Activated naive CD8-positive, alpha-beta T cell treated with anti-CD3 and anti-CD28 coated beads, Interleukin-2, amount 10 ng/mL, durations not matched to agents 7 days and 5 days (primary cell): ENCODE data around the gene DBI. TPM values are rescaled to one million over a fixed set of nuclear protein-coding genes. Genes with fewer than 3 reads are reported as not detected.
"Not testable (repeated sequence)": the region's sequence is repeated elsewhere in the genome, so short reads cannot be mapped to it uniquely, and the experiment has no call there.

ENCODE experiments used
- ATAC-seq: fragments of 150-1000 bp; cut with Tn5 transposase; one replicate; pipeline ENCODE4 v1.10.0; 2021; ENCODE audit warnings: low read depth, moderate library complexity
- POLR2A ChIA-PET: fragments of 350-600 bp; sonication (Branson Sonifier 250); formaldehyde crosslinking; loops from one replicate; lab custom pipeline; 2021; ENCODE audit warnings: antibody characterized with exemption; lab: Charles Lee
- DNase-seq: peaks from one replicate; pipeline ENCODE4 v3.0.0; 2021
- H3K27ac Mint-ChIP-seq: one replicate; pipeline ENCODE4 v1.8.0; 2022; ENCODE audit warnings: mild to moderate bottlenecking, mixed read lengths
- H3K27me3 Mint-ChIP-seq: one replicate; pipeline ENCODE4 v1.8.0; 2022; ENCODE audit warnings: mild to moderate bottlenecking, moderate library complexity, mixed read lengths
- H3K36me3 Mint-ChIP-seq: one replicate; pipeline ENCODE4 v1.8.0; 2021; ENCODE audit warnings: mild to moderate bottlenecking, mixed read lengths
- H3K4me1 Mint-ChIP-seq: one replicate; pipeline ENCODE4 v1.8.0; 2021; ENCODE audit warnings: mixed read lengths
- H3K4me3 Mint-ChIP-seq: one replicate; pipeline ENCODE4 v1.8.0; 2022; ENCODE audit warnings: mild to moderate bottlenecking, moderate library complexity, mixed read lengths
- H3K9me3 Mint-ChIP-seq: one replicate; pipeline ENCODE4 v1.8.0; 2021; ENCODE audit warnings: mixed read lengths
- total RNA-seq, 2 experiments: library from RNA; stranded (reverse); gene quantifications; one replicate each; pipeline ENCODE4 v1.2.3, GENCODE V29; 2021

The DBI gene
- total RNA-seq, 2 experiments from 2014 or later = 141 to 147 TPM

DNA sequence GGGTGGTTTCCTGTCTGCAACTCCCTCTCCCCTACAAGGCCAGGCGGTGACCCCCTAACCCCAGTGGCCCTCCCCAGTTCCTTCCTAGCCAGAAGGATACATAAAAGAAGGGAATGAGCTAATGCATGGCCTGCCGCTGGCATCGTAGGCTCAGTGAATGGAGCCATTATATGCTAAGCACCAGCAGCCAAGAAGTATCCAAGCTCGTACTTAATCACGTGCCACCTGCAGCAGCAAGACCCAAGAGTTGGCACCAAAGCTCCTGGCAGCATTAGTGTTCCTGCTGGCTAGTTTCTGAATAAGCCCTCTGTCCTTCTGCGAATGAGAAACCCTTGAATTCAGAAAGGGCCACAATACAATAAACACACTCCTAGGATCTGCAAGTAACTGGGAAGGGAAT lies 4.3 kb downstream of the DBI start:
- peaks cover 51% of the 10 kb centered on the region for H3K36me3 Mint-ChIP-seq
- peaks cover 15% of the 10 kb centered on the region for H3K4me1 Mint-ChIP-seq
- no peak for ATAC-seq
- H3K4me3 Mint-ChIP-seq = no peak overlapping the region
- no peak for DNase-seq
- H3K27me3 Mint-ChIP-seq = no peaks in the 10 kb centered on the region
- POLR2A ChIA-PET = no interaction called here
- H3K27ac Mint-ChIP-seq = no peak overlapping the region
- H3K9me3 Mint-ChIP-seq = no peaks in the 10 kb centered on the region

DNA sequence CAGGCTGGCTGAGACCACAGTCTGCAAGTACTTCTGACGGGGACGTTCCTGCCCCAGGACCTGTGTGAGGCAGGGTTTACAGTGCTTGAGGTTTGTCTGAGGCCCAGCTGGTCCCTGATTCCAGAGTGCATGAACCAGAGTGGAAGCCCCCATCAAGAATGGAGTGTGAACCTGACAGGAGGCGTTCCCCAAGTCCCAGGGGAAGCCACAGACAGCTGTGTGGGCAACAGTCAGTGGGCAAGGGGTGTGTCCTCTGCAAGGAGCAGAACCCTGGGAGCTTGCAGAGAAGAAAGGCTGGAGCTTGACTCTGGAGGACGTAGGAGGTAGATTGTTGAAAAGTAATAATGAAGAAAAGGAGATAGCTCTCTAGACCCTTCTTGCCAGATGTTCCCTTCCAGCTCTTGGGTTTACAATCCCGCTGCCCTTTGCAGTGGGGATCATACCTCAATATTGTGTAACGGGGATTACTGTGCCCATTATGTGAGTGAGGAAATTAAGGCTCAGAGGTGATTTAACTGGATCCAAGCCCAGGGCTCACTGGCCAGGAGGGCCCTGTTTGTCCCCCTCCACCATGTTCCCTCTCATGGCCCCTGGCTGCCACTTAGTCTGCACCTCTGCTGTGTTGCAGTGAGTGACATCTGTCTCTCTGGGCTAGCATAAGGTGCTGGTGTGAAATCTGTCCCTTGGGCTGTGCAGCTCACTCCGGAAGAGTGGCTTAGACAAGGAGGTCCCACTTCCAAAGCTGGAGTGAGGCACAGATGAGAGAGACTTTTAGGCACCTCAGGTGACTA lies 6.2 kb downstream of the DBI start:
- DNase-seq (no peak), ATAC-seq (no peak)
- Mint-ChIP-seq H3K36me3 (peaks cover 49% of the 10 kb centered on the region), H3K4me3 (no peak overlapping the region), H3K9me3 (no peaks in the 10 kb centered on the region), H3K27me3 (peaks cover 2% of the 10 kb centered on the region), H3K4me1 (peaks cover 13% of the 10 kb centered on the region), H3K27ac (no peak overlapping the region)
- POLR2A ChIA-PET = no interaction called here

DNA sequence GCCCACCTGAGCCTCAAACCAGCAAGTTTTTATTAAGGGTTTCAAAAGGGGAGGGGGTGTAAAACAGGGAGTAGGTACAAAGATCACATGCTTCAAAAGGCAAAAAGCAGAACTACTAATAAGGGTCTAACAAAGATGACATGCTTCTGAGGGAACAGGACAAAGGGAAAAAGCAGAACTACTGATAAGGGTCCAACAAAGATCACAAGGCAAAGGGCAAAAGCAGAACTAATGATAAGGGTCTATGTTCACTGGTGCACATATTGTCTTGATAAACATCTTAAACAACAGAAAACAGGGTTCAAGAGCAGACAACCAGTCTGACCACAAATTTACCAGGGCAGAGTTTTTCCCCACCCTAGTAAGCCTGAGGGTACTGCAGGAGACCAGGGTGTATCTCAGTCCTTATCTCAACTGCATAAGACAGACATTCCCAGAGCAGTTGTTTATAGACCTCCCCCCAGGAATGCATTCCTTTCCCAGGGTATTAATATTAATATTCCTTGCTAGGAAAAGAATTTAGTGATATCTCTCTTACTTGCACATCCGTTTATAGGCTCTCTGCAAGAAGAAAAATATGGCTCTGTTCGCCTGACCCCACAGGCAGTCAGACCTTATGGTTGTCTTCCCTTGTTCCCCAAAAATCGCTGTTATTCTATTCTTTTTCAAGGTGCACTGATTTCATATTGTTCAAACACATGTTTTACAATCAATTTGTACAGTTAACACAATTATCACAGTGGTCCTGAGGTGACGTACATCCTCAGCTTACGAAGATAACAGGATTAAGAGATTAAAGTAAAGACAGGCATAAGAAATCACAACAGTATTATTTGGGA lies 7.3 kb downstream of the DBI start:
- peaks cover 44% of the 10 kb centered on the region for H3K36me3 Mint-ChIP-seq
- DNase-seq, H3K9me3 Mint-ChIP-seq, ATAC-seq, POLR2A ChIA-PET, H3K27me3 Mint-ChIP-seq, H3K27ac Mint-ChIP-seq, H3K4me1 Mint-ChIP-seq, H3K4me3 Mint-ChIP-seq: not testable (repeated sequence)

DNA sequence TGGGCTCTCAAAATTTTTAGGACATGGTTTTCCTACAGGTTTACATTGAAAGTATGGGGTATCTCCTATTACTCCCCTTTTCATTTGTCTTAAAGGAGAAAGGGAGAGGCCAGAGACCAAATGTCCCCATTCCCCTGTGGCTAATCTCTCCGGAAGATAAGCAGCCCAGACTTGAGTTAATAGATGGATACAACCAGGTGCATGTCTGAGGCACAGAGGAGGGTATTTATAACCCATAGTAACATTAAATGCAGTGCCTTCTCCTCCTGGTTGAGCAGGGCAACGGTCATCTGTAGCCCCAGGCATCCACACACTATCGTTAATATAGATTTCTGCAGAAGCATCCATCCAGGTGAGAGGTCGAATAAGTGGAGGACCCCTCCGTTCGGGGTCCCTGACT lies 9.6 kb downstream of the DBI start:
- ATAC-seq, H3K9me3 Mint-ChIP-seq, H3K4me3 Mint-ChIP-seq, H3K4me1 Mint-ChIP-seq, DNase-seq, H3K27ac Mint-ChIP-seq, POLR2A ChIA-PET: not testable (repeated sequence)
- Mint-ChIP-seq H3K27me3 (peaks cover 18% of the 10 kb centered on the region), H3K36me3 (peaks cover 31% of the 10 kb centered on the region)

DNA sequence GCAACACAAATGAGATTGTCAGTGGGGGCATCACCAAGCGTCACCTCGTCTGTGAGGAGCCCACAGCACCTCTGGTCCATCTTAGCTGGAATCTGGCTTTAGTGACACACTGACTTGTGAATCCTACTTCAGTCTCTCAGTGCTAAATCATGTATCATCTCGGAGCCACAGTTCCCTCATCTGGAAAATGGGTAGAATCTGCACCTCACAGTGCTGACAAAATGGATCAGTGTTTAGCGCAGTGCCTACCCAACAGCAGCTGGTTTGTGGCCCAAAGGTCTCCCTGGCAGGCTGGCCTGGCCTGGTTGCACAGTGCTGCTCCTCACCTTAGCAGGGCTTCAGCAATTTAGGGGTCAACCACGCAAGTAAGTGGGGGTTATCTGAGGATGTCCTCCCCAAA lies 10.0 kb downstream of the DBI start:
- H3K27ac Mint-ChIP-seq = no peak overlapping the region
- H3K4me3 Mint-ChIP-seq = no peak overlapping the region
- ATAC-seq (no peak), DNase-seq (no peak)
- H3K36me3 Mint-ChIP-seq = peaks cover 29% of the 10 kb centered on the region
- peaks cover 20% of the 10 kb centered on the region for H3K27me3 Mint-ChIP-seq
- POLR2A ChIA-PET = no interaction called here
- peaks cover 3% of the 10 kb centered on the region for H3K4me1 Mint-ChIP-seq
- no peaks in the 10 kb centered on the region for H3K9me3 Mint-ChIP-seq

DNA sequence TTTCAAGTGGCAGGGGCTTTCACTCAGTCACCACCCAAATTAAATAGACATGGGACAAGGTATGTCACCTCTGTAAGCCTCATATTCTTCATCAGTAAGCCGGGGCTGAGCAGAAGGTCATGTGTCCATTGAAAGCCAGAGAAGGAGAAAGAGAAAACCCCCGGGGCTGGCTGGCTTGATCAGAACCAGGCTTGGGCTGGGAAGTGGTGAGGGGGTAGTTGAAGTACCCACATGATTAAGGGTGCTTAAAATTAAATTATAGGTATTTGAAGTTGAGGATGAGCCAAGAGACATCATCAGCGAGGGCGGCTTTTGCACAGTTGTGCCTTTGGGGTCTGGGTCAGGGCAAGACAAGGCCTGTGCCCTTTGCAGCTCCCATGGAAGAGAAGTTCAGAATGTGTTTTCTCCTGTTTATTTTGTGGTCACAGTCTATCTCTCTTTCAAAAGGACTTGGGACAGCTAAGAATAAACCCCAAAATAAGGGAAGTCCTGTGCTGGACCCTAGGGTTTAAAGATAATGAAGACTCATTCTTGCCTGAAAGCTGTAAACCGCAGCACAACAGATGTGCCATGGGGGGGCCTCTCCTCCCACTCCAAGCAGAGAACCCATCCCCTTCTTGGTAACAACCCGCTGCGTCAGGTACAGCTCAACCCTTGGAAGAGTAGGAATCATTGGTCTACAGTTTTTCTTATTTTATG lies 10.7 kb downstream of the DBI start:
- H3K27ac Mint-ChIP-seq = no peak overlapping the region
- peaks cover 20% of the 10 kb centered on the region for H3K27me3 Mint-ChIP-seq
- DNase-seq = no peak
- H3K9me3 Mint-ChIP-seq = no peaks in the 10 kb centered on the region
- no peak overlapping the region for H3K4me3 Mint-ChIP-seq
- ATAC-seq = no peak
- peaks cover 23% of the 10 kb centered on the region for H3K36me3 Mint-ChIP-seq
- H3K4me1 Mint-ChIP-seq = no peaks in the 10 kb centered on the region
- POLR2A ChIA-PET = interaction anchor here (1.5 kb wide), 1 partner anchor 11 kb away, joined by 8 read pairs; the partner anchor contains the start of genes C2orf76 and DBI

DNA sequence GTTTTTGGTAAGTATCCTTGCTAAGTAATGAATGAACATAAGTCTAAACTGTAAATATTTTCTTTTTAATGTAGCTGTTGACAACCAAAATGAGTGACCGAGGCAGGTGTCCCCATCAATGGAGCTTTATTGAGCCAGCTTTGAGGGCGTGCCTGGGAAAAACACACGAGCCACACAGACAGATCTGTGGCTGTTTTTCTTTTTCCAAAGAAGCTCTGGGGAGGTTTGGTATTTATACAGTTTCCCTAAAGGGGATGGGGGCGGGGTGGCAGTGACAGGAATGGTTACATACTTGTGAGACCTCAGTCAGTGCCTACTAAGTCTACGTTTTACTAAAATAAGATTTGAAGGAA lies 11.2 kb downstream of the DBI start:
- Mint-ChIP-seq H3K4me1 (no peaks in the 10 kb centered on the region), H3K4me3 (no peak overlapping the region), H3K36me3 (peaks cover 18% of the 10 kb centered on the region), H3K9me3 (no peaks in the 10 kb centered on the region), H3K27me3 (peaks cover 20% of the 10 kb centered on the region), H3K27ac (no peak overlapping the region)
- DNase-seq = no peak
- POLR2A ChIA-PET = interaction anchor here (1.5 kb wide), 1 partner anchor 11 kb away, joined by 8 read pairs; the partner anchor contains the start of genes C2orf76 and DBI
- no peak for ATAC-seq

DNA sequence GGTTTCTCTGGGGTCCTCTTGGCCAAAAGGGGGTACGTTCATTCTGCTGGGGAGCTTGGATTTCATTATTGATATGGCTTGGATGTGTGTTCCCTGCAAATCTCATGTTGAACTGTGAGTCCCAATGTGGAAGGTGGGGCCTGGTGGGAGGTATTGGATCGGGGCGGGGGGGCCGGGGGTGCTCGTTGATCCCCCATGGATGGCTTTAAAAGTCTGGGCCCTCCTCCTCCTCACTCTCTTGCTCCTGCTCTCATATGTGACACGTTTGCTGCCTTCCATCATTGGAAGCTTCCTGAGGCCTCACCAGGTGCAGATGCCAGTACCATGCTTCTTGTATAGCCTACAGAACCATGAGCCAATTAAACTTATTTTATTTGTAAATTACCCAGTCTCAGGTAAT lies 11.8 kb downstream of the DBI start:
- H3K27ac Mint-ChIP-seq = no peak overlapping the region
- peaks cover 12% of the 10 kb centered on the region for H3K36me3 Mint-ChIP-seq
- H3K4me3 Mint-ChIP-seq = no peak overlapping the region
- ATAC-seq = no peak
- DNase-seq = no peak
- no peaks in the 10 kb centered on the region for H3K9me3 Mint-ChIP-seq
- no peaks in the 10 kb centered on the region for H3K4me1 Mint-ChIP-seq
- H3K27me3 Mint-ChIP-seq = peaks cover 22% of the 10 kb centered on the region
- POLR2A ChIA-PET = interaction anchor here (1.5 kb wide), 1 partner anchor 12 kb away, joined by 8 read pairs; the partner anchor contains the start of genes C2orf76 and DBI

DNA sequence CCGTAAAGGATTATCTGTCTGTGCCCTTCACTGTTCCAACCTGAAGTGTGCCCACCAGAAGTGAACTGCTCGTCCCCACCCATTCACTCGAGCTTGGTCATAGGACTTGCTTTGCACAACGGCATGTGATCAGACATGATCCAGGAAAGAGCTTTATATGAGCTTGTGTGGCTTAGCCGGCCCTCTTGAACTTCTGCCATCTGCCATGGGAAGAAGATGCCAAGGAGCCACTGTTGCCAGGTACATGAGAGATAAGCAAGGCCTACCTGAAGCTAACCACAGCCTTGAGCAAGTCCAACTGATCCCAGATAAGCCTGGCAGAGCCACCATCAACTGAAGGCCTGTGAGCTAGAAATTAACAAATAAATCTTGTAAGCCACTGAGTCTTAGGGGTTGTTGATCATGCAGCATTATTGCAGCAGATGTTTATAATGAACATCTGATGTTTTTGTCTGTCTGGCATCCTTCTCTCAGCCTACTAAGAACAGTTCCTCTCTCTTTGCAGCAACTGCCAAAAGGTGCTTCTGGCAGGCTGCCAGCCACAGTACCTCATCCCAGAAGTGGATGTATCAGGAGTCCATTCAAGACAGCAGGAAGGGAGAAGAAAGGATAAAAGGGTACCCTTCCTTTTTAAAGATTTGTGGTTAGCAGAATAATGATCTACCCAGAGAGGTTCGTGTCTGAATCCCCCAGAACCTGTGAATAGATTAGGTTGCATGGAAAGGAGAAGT lies 16.8 kb downstream of the DBI start:
- Mint-ChIP-seq H3K4me3 (no peak overlapping the region), H3K27ac (no peak overlapping the region), H3K4me1 (peaks cover 6% of the 10 kb centered on the region), H3K36me3 (no peaks in the 10 kb centered on the region), H3K9me3 (no peaks in the 10 kb centered on the region), H3K27me3 (peaks cover 30% of the 10 kb centered on the region)
- ATAC-seq = no peak
- POLR2A ChIA-PET = no interaction called here
- DNase-seq = no peak

DNA sequence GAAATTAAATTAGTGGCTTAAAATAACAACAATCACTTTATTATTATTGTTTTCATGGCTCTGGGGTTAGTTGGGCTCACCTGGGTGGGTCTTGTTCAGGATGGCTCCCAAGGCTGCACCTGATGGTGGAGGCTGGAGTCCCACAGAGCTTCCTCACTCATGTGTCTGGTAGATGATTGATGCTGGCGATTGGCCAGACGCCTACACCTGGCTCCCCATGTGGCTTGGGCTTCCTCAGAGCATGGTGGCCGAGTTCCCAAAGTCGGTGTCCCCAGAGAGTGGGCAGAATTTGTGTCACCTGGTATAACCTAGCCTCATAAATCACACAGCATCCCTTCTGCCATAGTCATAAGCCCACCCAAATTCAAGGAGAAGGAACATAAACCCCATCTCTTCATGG lies 18.2 kb downstream of the DBI start:
- Mint-ChIP-seq H3K36me3 (no peaks in the 10 kb centered on the region), H3K9me3 (no peaks in the 10 kb centered on the region), H3K27ac (no peak overlapping the region), H3K4me3 (no peak overlapping the region), H3K4me1 (peaks cover 6% of the 10 kb centered on the region), H3K27me3 (peaks cover 31% of the 10 kb centered on the region)
- POLR2A ChIA-PET = interaction anchor here (1.5 kb wide), 1 partner anchor 18 kb away, joined by 6 read pairs; the partner anchor contains the start of genes C2orf76 and DBI
- ATAC-seq = no peak
- DNase-seq = no peak

DNA sequence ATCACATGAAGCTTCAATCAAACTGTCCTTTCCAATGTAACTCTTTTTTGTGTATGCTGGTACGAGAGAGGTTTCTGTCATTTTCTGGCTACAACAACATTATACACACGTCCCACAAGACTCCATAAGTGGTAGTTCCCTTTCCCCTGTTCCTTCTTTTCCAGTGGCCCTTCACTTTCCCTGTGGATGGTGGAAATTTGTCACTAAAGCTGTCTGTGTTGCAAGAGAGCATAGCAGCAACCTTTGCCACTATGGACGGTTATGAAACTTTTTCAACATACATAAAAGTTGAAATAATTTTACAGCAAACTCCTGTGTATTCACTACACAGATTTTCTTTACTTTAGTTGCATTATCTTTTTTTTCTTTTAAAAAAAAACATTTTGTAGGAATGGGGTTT lies 18.7 kb downstream of the DBI start:
- Mint-ChIP-seq H3K27ac (no peak overlapping the region), H3K36me3 (no peaks in the 10 kb centered on the region), H3K27me3 (peaks cover 26% of the 10 kb centered on the region), H3K4me3 (no peak overlapping the region), H3K9me3 (no peaks in the 10 kb centered on the region), H3K4me1 (peaks cover 6% of the 10 kb centered on the region)
- POLR2A ChIA-PET = interaction anchor here (1.5 kb wide), 1 partner anchor 18 kb away, joined by 6 read pairs; the partner anchor contains the start of genes C2orf76 and DBI
- ATAC-seq (no peak), DNase-seq (no peak)

DNA sequence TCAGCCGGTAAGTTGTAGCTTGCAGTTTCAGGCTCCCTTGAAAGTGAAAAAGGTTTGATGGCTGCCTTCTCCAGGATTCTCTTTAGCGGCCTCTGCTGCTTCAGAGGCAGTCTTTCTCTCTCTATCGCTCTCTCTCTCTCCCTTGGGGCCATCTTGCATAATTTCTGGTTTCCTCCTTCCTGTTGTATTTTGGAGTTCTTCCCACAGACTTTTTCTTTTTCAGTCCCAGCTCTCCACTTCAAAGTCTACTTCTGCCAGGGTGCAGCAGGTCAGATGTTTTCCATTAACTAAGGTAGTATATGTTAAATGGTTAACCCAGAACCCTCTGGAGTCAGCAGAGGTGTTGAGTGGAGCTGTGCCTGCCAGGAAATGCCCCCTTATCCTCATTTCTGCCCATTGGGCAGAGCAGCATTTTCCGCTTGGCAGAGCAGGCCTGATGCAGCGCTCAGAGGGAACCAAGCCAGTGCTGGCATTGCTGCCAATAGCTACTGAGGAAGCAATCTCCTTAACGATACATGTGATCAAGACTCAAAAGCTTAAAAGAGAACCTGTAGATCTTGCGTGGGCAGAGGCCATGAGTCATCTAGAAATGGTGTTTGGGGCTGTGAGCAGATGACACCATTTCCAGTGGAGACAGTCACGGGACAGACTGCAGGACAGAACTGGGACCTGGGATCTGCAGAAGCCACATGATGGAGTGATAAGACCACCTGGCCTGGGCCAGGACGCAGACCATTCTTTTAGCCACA lies 20.8 kb downstream of the DBI start:
- Mint-ChIP-seq H3K36me3 (no peaks in the 10 kb centered on the region), H3K4me1 (peaks cover 6% of the 10 kb centered on the region), H3K9me3 (no peaks in the 10 kb centered on the region), H3K27ac (no peak overlapping the region), H3K27me3 (peaks cover 25% of the 10 kb centered on the region), H3K4me3 (no peak overlapping the region)
- POLR2A ChIA-PET = no interaction called here
- DNase-seq (no peak), ATAC-seq (no peak)
